Measurements from ENCODE around the gene ALK. TPM values are rescaled to one million over a fixed set of nuclear protein-coding genes. Genes with fewer than 3 reads are reported as not detected.

ALK gene
- polyA plus RNA-seq, 1 experiment, result not detected

DNA sequence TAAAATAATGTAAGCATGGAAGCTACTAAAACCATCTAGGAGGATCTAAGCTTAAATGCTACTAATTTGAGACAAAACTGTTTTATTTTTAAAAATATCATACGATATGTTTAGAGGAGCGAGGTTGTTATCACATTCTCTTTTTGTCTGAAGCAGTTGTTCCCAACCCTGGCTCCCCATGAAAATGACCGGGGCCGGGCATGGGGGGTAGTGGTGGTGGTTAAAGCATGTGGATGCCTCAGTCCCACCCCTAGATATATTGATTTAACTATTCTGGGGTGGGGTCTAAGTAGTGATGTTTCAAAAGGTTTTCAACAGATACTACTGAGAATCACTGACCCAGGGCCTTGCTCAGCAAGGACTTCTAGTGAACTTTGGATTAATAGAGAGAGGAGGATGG is 359.8 kb downstream of the ALK start:
- no peak overlapping the region for H3K27ac ChIP-seq (ENCODE audit: low read depth, low read length)
- POLR2A ChIA-PET, result no interaction called here
- no peaks in the 10 kb centered on the region for H3K9me3 ChIP-seq (ENCODE audit: control insufficient read depth, insufficient read depth, low read length)
- H3K4me3 ChIP-seq (ENCODE audit: low read depth, low read length), result no peak overlapping the region
- CTCF ChIA-PET, result interaction anchor here (1.2 kb wide), 1 partner anchor 253 kb away, joined by 3 read pairs; no protein-coding TSS in a partner anchor
- no peaks in the 10 kb centered on the region for H3K27me3 ChIP-seq (ENCODE audit: control insufficient read depth, insufficient read depth, low read length)
- TF ChIP-seq CTCF (IDR thresholded peaks at IDR 0.05; ENCODE audit: low read depth, low read length), result no peak
- no peak for DNase-seq (ENCODE audit: low read depth, low spot score)

DNA sequence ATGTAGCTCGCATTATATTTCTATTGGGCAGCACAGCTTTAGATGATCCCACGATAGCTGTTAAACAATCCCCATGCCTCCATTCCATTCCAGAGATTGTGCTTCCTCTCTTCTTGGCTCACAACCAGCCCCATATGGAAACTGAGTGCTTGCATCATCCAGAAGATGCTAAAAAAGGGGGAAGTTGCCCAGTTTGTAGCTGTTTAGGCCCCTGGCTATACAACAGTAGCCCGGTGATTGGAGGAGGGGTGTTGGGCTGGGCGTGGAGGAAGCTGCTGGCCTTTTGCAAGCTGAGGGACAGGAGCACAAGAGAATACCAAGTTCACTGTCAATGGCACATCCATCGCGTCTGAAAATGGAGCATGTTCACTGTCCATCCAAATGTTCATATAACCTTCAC is 360.2 kb downstream of the ALK start:
- H3K9me3 ChIP-seq (ENCODE audit: control insufficient read depth, insufficient read depth, low read length), result no peaks in the 10 kb centered on the region
- H3K27me3 ChIP-seq (ENCODE audit: control insufficient read depth, insufficient read depth, low read length), result no peaks in the 10 kb centered on the region
- H3K4me3 ChIP-seq (ENCODE audit: low read depth, low read length), result no peak overlapping the region
- CTCF ChIA-PET, result interaction anchor here (1.2 kb wide), 1 partner anchor 253 kb away, joined by 3 read pairs; no protein-coding TSS in a partner anchor
- no peak for TF ChIP-seq CTCF (IDR thresholded peaks at IDR 0.05; ENCODE audit: low read depth, low read length)
- POLR2A ChIA-PET, result no interaction called here
- DNase-seq (ENCODE audit: low read depth, low spot score), result no peak
- H3K27ac ChIP-seq (ENCODE audit: low read depth, low read length), result no peak overlapping the region

GRCh38 chr2:29560566-29560965 is 360.8 kb downstream of the ALK start:
- ChIA-PET CTCF (no interaction called here), POLR2A (no interaction called here)
- Histone ChIP-seq H3K4me3 (ENCODE audit: low read depth, low read length) (no peak overlapping the region), H3K27ac (ENCODE audit: low read depth, low read length) (no peak overlapping the region), H3K27me3 (ENCODE audit: control insufficient read depth, insufficient read depth, low read length) (no peaks in the 10 kb centered on the region), H3K9me3 (ENCODE audit: control insufficient read depth, insufficient read depth, low read length) (no peaks in the 10 kb centered on the region)
- no peak for DNase-seq (ENCODE audit: low read depth, low spot score)
- TF ChIP-seq CTCF (IDR thresholded peaks at IDR 0.05; ENCODE audit: low read depth, low read length), result no peak

- Histone ChIP-seq H3K9me3 (ENCODE audit: control insufficient read depth, insufficient read depth, low read length) (no peaks in the 10 kb centered on the region), H3K4me3 (ENCODE audit: low read depth, low read length) (no peak overlapping the region), H3K27ac (ENCODE audit: low read depth, low read length) (no peak overlapping the region), H3K27me3 (ENCODE audit: control insufficient read depth, insufficient read depth, low read length) (no peaks in the 10 kb centered on the region)
- no peak for DNase-seq (ENCODE audit: low read depth, low spot score)
- ChIA-PET CTCF (no interaction called here), POLR2A (no interaction called here)
- no peak for TF ChIP-seq CTCF (IDR thresholded peaks at IDR 0.05; ENCODE audit: low read depth, low read length)
Measured at GRCh38 chr2:29560030-29560429, 361.4 kb downstream of the ALK start.

- H3K27ac ChIP-seq (ENCODE audit: low read depth, low read length), result no peak overlapping the region
- POLR2A ChIA-PET, result no interaction called here
Measured at GRCh38 chr2:29559578-29559977, 361.8 kb downstream of the ALK start.

More at GRCh38 chr2:29559578-29559977, 361.8 kb downstream of the ALK start:
- Histone ChIP-seq H3K27me3 (ENCODE audit: control insufficient read depth, insufficient read depth, low read length) (no peaks in the 10 kb centered on the region), H3K9me3 (ENCODE audit: control insufficient read depth, insufficient read depth, low read length) (no peaks in the 10 kb centered on the region), H3K4me3 (ENCODE audit: low read depth, low read length) (no peak overlapping the region)
- DNase-seq (ENCODE audit: low read depth, low spot score), result no peak
- TF ChIP-seq CTCF (IDR thresholded peaks at IDR 0.05; ENCODE audit: low read depth, low read length), result no peak
- CTCF ChIA-PET, result no interaction called here
